ENCODE data around the gene GALNT14. TPM values are rescaled to one million over a fixed set of nuclear protein-coding genes. Genes with fewer than 3 reads are reported as not detected.

The GALNT14 gene
- total and polyA plus RNA-seq, 2 of the 13 experiments (the other 11 are each of a cell fraction or from before 2014, with no cell fraction given): not detected

DNA sequence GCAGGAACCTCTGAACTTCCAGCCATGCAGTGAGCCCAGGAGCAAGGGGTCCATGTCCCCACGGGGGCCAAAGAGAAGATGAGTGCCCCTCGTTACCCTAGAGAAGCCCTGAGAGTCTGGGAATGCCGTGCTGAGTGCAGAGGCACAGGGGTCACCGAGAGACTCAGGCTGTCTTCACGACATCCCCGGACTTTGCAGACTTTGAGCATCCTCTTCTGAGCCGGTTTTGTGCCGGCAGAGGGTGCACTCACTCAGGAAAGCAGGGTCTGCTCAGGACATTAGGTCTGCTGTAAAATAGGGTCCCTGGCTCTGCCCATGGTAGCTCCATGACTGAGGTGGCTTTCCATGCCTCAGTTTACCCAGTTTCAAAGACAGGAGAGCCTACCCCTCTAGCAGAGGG, 71.0 kb downstream of the GALNT14 start:
- no peak overlapping the region for H3K27ac ChIP-seq (ENCODE audit: extremely low read length, insufficient read depth, low read length)
- no peak overlapping the region for H3K9ac ChIP-seq (ENCODE audit: insufficient read depth, low read depth, low read length)
- in situ Hi-C loops (cut with HindIII; ENCODE audit: extremely low pct_ligation_motif_present, low pct_unique_long_range_greater_than_20kb): no loop called here
- peak; percentile 54; the same call in 2 of the 3 replicates for ATAC-seq
- no peak overlapping the region for H3K4me3 ChIP-seq (replicated peaks in 1 of 3; ENCODE audit: insufficient read depth in 1 of 3, low read depth in 2 of 3, low read length in 3 of 3)
- intact Hi-C loops (cut with micrococcal nuclease; ENCODE audit: unreplicated experiment): no loop called here
- H3K9me3 ChIP-seq (ENCODE audit: low read length): no peaks in the 10 kb centered on the region
- DNase-seq (ENCODE audit: low spot score): no peak
- H3K27me3 ChIP-seq (ENCODE audit: control insufficient read depth in 1 of 2, insufficient read depth in 2 of 2, low read length in 2 of 2): peaks cover 0 to 3% of the 10 kb centered on the region in 2 experiments; a peak in 3 of 5 replicates
- no peak overlapping the region for H3K4me2 ChIP-seq (ENCODE audit: low read depth, low read length)
- no peaks in the 10 kb centered on the region for H3K4me1 ChIP-seq (ENCODE audit: insufficient read depth, low read length)
- ChIA-PET POLR2A (no interaction called here), CTCF (ENCODE audit: low intra/inter-chr PET ratio, low total read pairs) (no interaction called here)
- 8% methylated on average over 2 of the region's 8 CpGs for WGBS (ENCODE audit: low lambda C conversion rate)
- TF ChIP-seq, protein P1, sequence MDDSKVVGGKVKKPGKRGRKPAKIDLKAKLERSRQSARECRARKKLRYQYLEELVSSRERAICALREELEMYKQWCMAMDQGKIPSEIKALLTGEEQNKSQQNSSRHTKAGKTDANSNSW (CRISPR knock-in tag; IDR thresholded peaks at IDR 0.05; ENCODE audit: borderline replicate concordance): no peak
- TF ChIP-seq, protein P2, sequence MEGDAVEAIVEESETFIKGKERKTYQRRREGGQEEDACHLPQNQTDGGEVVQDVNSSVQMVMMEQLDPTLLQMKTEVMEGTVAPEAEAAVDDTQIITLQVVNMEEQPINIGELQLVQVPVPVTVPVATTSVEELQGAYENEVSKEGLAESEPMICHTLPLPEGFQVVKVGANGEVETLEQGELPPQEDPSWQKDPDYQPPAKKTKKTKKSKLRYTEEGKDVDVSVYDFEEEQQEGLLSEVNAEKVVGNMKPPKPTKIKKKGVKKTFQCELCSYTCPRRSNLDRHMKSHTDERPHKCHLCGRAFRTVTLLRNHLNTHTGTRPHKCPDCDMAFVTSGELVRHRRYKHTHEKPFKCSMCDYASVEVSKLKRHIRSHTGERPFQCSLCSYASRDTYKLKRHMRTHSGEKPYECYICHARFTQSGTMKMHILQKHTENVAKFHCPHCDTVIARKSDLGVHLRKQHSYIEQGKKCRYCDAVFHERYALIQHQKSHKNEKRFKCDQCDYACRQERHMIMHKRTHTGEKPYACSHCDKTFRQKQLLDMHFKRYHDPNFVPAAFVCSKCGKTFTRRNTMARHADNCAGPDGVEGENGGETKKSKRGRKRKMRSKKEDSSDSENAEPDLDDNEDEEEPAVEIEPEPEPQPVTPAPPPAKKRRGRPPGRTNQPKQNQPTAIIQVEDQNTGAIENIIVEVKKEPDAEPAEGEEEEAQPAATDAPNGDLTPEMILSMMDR (CRISPR knock-in tag; IDR thresholded peaks at IDR 0.05): 0 out of 2 replicates have a peak, but pooled peaks have one; percentile 18
- TF ChIP-seq ZNF713 (CRISPR knock-in tag; IDR thresholded peaks at IDR 0.05): no peak
- TF ChIP-seq ARNT (IDR thresholded peaks at IDR 0.05): no peak
- TF ChIP-seq ZNF557 (CRISPR knock-in tag; IDR thresholded peaks at IDR 0.05): no peak
- BruUV-seq (replicated peaks): no TSS peak
- no peaks in the 10 kb centered on the region for H3K36me3 ChIP-seq (replicated peaks in 1 of 2; ENCODE audit: control insufficient read depth in 1 of 2, insufficient read depth in 2 of 2, low read length in 2 of 2)
- H4K20me1 ChIP-seq (ENCODE audit: insufficient read depth, low read length): no peaks in the 10 kb centered on the region
- no peak for FAIRE-seq
- no peak overlapping the region for H2AFZ ChIP-seq (ENCODE audit: low read length)
- H3K79me2 ChIP-seq (ENCODE audit: insufficient read depth, low read length): no peaks in the 10 kb centered on the region

DNA sequence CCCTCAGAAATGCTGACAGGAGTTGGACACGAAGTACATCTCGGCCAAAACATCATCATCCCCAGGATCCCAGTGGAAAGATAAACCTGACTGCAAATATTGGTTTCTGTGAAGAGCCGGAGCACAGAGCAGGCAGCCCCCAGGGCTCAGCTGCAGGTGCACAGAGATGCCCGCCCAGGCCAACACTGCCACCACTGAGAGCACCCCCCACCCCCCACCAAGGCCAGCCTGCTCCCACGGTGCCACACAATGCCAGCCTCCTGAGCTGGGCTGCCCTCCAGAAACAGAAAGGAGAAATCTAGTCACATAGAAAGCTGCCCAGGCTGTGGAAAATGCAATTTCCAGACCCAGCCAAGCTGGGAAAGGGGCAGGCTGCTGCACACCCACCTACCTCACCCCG, 71.7 kb downstream of the GALNT14 start:
- H3K9me3 ChIP-seq (ENCODE audit: low read length): no peaks in the 10 kb centered on the region
- no peaks in the 10 kb centered on the region for H3K4me1 ChIP-seq (ENCODE audit: insufficient read depth, low read length)
- no peak for FAIRE-seq
- in situ Hi-C loops (cut with HindIII; ENCODE audit: extremely low pct_ligation_motif_present, low pct_unique_long_range_greater_than_20kb): no loop called here
- no peaks in the 10 kb centered on the region for H3K79me2 ChIP-seq (ENCODE audit: insufficient read depth, low read length)
- H2AFZ ChIP-seq (ENCODE audit: low read length): no peak overlapping the region
- no peak overlapping the region for H3K4me3 ChIP-seq (replicated peaks in 1 of 3; ENCODE audit: insufficient read depth in 1 of 3, low read depth in 2 of 3, low read length in 3 of 3)
- peaks cover 0 to 3% of the 10 kb centered on the region in 2 experiments; a peak in 2 of 5 replicates for H3K27me3 ChIP-seq (ENCODE audit: control insufficient read depth in 1 of 2, insufficient read depth in 2 of 2, low read length in 2 of 2)
- WGBS (ENCODE audit: low lambda C conversion rate): 5% methylated on average over 5 of the region's 6 CpGs
- no TSS peak for BruUV-seq (replicated peaks)
- H3K27ac ChIP-seq (ENCODE audit: extremely low read length, insufficient read depth, low read length): no peak overlapping the region
- ChIA-PET CTCF (ENCODE audit: low intra/inter-chr PET ratio, low total read pairs) (no interaction called here), POLR2A (no interaction called here)
- no peak; the same call in 2 of the 3 replicates for ATAC-seq
- H3K9ac ChIP-seq (ENCODE audit: insufficient read depth, low read depth, low read length): no peak overlapping the region
- intact Hi-C loops (cut with micrococcal nuclease; ENCODE audit: unreplicated experiment): no loop called here
- no peak for DNase-seq (ENCODE audit: low spot score)
- no peaks in the 10 kb centered on the region for H3K36me3 ChIP-seq (replicated peaks in 1 of 2; ENCODE audit: control insufficient read depth in 1 of 2, insufficient read depth in 2 of 2, low read length in 2 of 2)
- no peaks in the 10 kb centered on the region for H4K20me1 ChIP-seq (ENCODE audit: insufficient read depth, low read length)
- TF ChIP-seq ZNF577 (CRISPR knock-in tag; IDR thresholded peaks at IDR 0.05; ENCODE audit: borderline replicate concordance, low read depth) (no peak), RFX1 (IDR thresholded peaks at IDR 0.05) (no peak)
- TF ChIP-seq, protein P3, sequence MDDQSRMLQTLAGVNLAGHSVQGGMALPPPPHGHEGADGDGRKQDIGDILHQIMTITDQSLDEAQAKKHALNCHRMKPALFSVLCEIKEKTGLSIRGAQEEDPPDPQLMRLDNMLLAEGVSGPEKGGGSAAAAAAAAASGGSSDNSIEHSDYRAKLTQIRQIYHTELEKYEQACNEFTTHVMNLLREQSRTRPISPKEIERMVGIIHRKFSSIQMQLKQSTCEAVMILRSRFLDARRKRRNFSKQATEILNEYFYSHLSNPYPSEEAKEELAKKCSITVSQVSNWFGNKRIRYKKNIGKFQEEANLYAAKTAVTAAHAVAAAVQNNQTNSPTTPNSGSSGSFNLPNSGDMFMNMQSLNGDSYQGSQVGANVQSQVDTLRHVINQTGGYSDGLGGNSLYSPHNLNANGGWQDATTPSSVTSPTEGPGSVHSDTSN (CRISPR knock-in tag; IDR thresholded peaks at IDR 0.05; ENCODE audit: borderline replicate concordance): no peak
- no peak overlapping the region for H3K4me2 ChIP-seq (ENCODE audit: low read depth, low read length)
